BLaER1 treated with 17β-estradiol and CSF1 and Interleukin-3, amounts not matched to agents 10 nM and 100 nM (cell line): ENCODE results near the gene PIK3AP1.

ENCODE experiments used
- H3K27ac ChIP-seq, 11 experiments: shearing (Covaris generic); formaldehyde crosslinking; 2 replicates each; pipeline ENCODE4 v1.8.1; 2022
- H3K27me3 ChIP-seq, 11 experiments: shearing (Covaris generic); formaldehyde crosslinking; 2 replicates each; pipeline ENCODE4 v1.8.1; 2022
- H3K36me3 ChIP-seq, 11 experiments: shearing (Covaris generic); formaldehyde crosslinking; 2 replicates each; pipeline ENCODE4 v1.8.1; 2022
- H3K4me1 ChIP-seq, 10 experiments: shearing (Covaris generic); formaldehyde crosslinking; 2 replicates each; pipeline ENCODE4 v1.8.1; 2022
- H3K4me2 ChIP-seq, 11 experiments: shearing (Covaris generic); formaldehyde crosslinking; 2 replicates each; pipeline ENCODE4 v1.8.1; 2022
- H3K4me3 ChIP-seq, 10 experiments: shearing (Covaris generic); formaldehyde crosslinking; 2 replicates each; pipeline ENCODE4 v1.8.1; 2022
- H3K9ac ChIP-seq, 11 experiments: shearing (Covaris generic); formaldehyde crosslinking; 2 replicates each; pipeline ENCODE4 v1.8.1; 2022
- H3K9me3 ChIP-seq, 11 experiments: shearing (Covaris generic); formaldehyde crosslinking; replicated peaks in 1 of 11; 2 replicates each; pipeline ENCODE4 v1.8.1; 2022
- H4K20me1 ChIP-seq, 11 experiments: shearing (Covaris generic); formaldehyde crosslinking; 2 replicates each; pipeline ENCODE4 v1.8.1; 2022
- Cebpa-rat ChIP-seq, 11 experiments: shearing (Covaris generic); IDR thresholded peaks; 2 replicates each; pipeline ENCODE4 v1.8.1; 2022

PIK3AP1 gene

GRCh38 chr10:96672481-96673175 is 47.7 kb downstream of the PIK3AP1 start:
- peak overlapping the region in 10 of 11 experiments; percentile 75 to 85 (median 81); a peak in 21 of 22 replicates for H3K9ac ChIP-seq
- peak overlapping the region in 5 of 10 experiments; percentile 25 to 53 (median 48); a peak in 4 of 20 replicates for H3K4me3 ChIP-seq
- H3K4me1 ChIP-seq, result peaks cover 92 to 100% (median 97%) of the 10 kb centered on the region in 10 experiments

GRCh38 chr10:96671211-96671890 is 49.0 kb downstream of the PIK3AP1 start:
- Histone ChIP-seq H3K9ac (peak overlapping the region in 7 of 11 experiments; percentile 8 to 51 (median 34); a peak in 9 of 22 replicates), H4K20me1 (peaks cover 5 to 100% (median 80%) of the 10 kb centered on the region in 11 experiments; a peak in 19 of 22 replicates), H3K4me2 (peak overlapping the region; percentile 40 to 94 (median 80)), H3K4me3 (no peak overlapping the region), H3K27ac (peak overlapping the region; percentile 34 to 95 (median 93); a peak in 21 of 22 replicates), H3K9me3 (no peaks in the 10 kb centered on the region), H3K27me3 (no peaks in the 10 kb centered on the region), H3K4me1 (peaks cover 88 to 100% (median 97%) of the 10 kb centered on the region in 10 experiments), H3K36me3 (peaks cover 52 to 88% (median 72%) of the 10 kb centered on the region in 11 experiments)
- TF ChIP-seq Cebpa-rat (IDR thresholded peaks at IDR 0.05), result no peak

More at GRCh38 chr10:96672481-96673175, 47.7 kb downstream of the PIK3AP1 start:
- H3K27ac ChIP-seq, result peak overlapping the region; percentile 86 to 95 (median 93)
- H3K4me2 ChIP-seq, result peak overlapping the region; percentile 66 to 94 (median 80)
- peaks cover 46 to 88% (median 72%) of the 10 kb centered on the region in 11 experiments for H3K36me3 ChIP-seq
- no peak for TF ChIP-seq Cebpa-rat (IDR thresholded peaks at IDR 0.05)
- H3K9me3 ChIP-seq, result no peaks in the 10 kb centered on the region
- peaks cover 0 to 100% (median 80%) of the 10 kb centered on the region in 11 experiments; a peak in 14 of 22 replicates for H4K20me1 ChIP-seq
- no peaks in the 10 kb centered on the region for H3K27me3 ChIP-seq

DNA sequence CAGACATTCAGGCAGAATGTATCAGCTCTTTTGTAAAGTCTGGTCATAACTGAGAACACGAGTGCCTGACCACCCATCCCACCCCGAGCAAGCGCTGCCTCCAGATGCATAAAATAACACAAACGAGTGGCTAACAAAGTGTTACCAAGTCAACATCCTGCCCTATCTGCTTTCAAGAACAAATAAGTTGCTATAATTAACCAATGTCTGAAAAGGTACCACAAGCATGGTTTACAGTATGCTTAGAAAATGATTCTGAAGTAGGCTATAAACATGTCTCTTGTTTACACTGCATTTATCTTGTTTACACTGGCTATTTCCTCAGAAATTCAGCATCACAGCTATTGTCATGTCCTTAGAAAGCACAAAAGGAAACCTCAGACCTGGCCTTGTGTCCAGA is 49.5 kb downstream of the PIK3AP1 start:
- H3K9me3 ChIP-seq, result no peaks in the 10 kb centered on the region
- TF ChIP-seq Cebpa-rat (IDR thresholded peaks at IDR 0.05), result no peak
- peaks cover 88 to 100% (median 96%) of the 10 kb centered on the region in 10 experiments for H3K4me1 ChIP-seq
- H3K4me2 ChIP-seq, result peak overlapping the region; percentile 40 to 94 (median 80); a peak in 21 of 22 replicates
- no peak overlapping the region for H3K4me3 ChIP-seq
- no peaks in the 10 kb centered on the region for H3K27me3 ChIP-seq
- H4K20me1 ChIP-seq, result peaks cover 5 to 100% (median 80%) of the 10 kb centered on the region in 11 experiments; a peak in 19 of 22 replicates
- H3K36me3 ChIP-seq, result peaks cover 51 to 88% (median 72%) of the 10 kb centered on the region in 11 experiments
- peak overlapping the region; percentile 34 to 95 (median 93) for H3K27ac ChIP-seq
- H3K9ac ChIP-seq, result peak overlapping the region in 7 of 11 experiments; percentile 8 to 51 (median 34); a peak in 9 of 22 replicates

DNA sequence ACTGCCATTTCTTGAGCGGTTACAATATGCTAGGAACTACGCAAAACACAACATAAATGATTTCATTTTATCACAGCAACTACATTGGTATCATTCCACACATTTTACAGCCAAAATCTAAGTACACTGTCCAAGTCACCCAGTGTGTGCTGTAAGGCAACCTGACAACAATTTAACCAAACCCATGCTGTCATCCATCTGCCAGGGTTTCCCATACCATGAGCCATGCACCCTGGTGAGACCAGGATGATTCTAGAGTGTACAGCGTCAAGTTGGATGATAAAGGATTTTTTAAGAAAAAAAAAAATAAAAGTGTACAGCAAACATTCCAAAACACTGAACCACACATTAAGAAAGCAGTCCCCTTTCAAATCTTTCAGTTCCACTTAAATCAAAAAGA is 52.9 kb downstream of the PIK3AP1 start:
- peaks cover 57 to 98% (median 87%) of the 10 kb centered on the region in 11 experiments for H3K36me3 ChIP-seq
- H3K4me3 ChIP-seq, result no peak overlapping the region
- H3K9me3 ChIP-seq, result peaks cover 0 to 7% (median 0%) of the 10 kb centered on the region in 11 experiments; a peak in 3 of 22 replicates
- peaks cover 5 to 98% (median 93%) of the 10 kb centered on the region in 11 experiments; a peak in 19 of 22 replicates for H4K20me1 ChIP-seq
- peak overlapping the region in 9 of 11 experiments; percentile 41 to 88 (median 62); a peak in 13 of 22 replicates for H3K4me2 ChIP-seq
- no peak overlapping the region for H3K9ac ChIP-seq
- H3K4me1 ChIP-seq, result peaks cover 76 to 98% (median 87%) of the 10 kb centered on the region in 10 experiments
- no peaks in the 10 kb centered on the region for H3K27me3 ChIP-seq
- no peak for TF ChIP-seq Cebpa-rat (IDR thresholded peaks at IDR 0.05)
- H3K27ac ChIP-seq, result peak overlapping the region in 7 of 11 experiments; percentile 15 to 52 (median 34); a peak in 9 of 22 replicates

DNA sequence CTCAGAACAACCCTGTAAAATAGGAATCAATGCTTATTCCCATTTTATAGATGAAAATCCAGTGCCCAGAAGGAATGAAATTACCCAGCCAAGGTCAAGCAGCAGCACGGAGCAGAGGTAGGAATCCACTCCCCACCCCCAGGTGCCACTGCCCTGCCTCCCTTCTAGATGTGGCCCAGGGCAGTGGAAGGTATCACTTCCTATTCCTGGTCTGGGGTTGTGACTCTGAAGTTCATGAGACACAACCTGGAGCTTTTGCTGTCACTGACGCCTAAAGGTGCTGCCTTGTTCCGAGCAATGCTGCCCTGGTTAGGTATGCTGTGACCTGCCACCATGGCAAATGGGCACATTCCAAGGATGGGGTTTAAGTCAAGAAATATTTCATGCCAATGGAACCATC is 53.6 kb downstream of the PIK3AP1 start:
- H3K27me3 ChIP-seq, result no peaks in the 10 kb centered on the region
- peaks cover 70 to 98% (median 81%) of the 10 kb centered on the region in 10 experiments for H3K4me1 ChIP-seq
- H3K36me3 ChIP-seq, result peaks cover 56 to 98% (median 83%) of the 10 kb centered on the region in 11 experiments
- TF ChIP-seq Cebpa-rat (IDR thresholded peaks at IDR 0.05), result no peak
- H3K4me2 ChIP-seq, result peak overlapping the region; percentile 5 to 88 (median 50); a peak in 20 of 22 replicates
- peaks cover 0 to 7% (median 0%) of the 10 kb centered on the region in 11 experiments; a peak in 3 of 22 replicates for H3K9me3 ChIP-seq
- no peak overlapping the region for H3K4me3 ChIP-seq
- peaks cover 5 to 98% (median 95%) of the 10 kb centered on the region in 11 experiments; a peak in 19 of 22 replicates for H4K20me1 ChIP-seq
- H3K27ac ChIP-seq, result peak overlapping the region in 7 of 11 experiments; percentile 15 to 52 (median 34); a peak in 12 of 22 replicates
- no peak overlapping the region for H3K9ac ChIP-seq

DNA sequence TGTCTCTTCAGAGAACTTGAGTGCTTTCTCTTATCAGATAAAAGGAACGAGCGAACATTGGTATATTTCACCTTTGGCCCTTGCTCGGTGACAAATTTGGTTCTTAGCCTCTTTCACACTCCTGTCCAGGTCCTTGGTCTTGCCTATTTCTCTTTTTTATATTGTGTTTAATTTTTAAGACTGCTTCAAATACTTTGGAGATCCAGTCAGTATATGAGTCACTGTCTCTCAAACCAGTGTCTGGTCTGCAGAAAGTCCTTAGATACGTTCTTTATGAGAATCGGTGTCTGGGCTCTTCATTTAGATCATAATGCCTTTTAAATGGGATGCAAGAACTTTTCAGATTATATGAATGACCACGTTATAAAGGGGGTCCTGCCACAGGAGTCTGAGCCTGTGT is 55.0 kb downstream of the PIK3AP1 start:
- Histone ChIP-seq H4K20me1 (peaks cover 5 to 98% (median 95%) of the 10 kb centered on the region in 11 experiments; a peak in 19 of 22 replicates), H3K9me3 (peaks cover 0 to 11% (median 0%) of the 10 kb centered on the region in 11 experiments; a peak in 4 of 22 replicates), H3K9ac (peak overlapping the region in 7 of 11 experiments; percentile 4 to 53 (median 31); a peak in 7 of 22 replicates), H3K36me3 (peaks cover 60 to 98% (median 85%) of the 10 kb centered on the region in 11 experiments), H3K27me3 (no peaks in the 10 kb centered on the region), H3K4me3 (no peak overlapping the region), H3K27ac (peak overlapping the region in 10 of 11 experiments; percentile 12 to 61 (median 50); a peak in 19 of 22 replicates), H3K4me2 (peak overlapping the region; percentile 57 to 91 (median 78)), H3K4me1 (peaks cover 56 to 98% (median 81%) of the 10 kb centered on the region in 10 experiments)
- no peak for TF ChIP-seq Cebpa-rat (IDR thresholded peaks at IDR 0.05)

DNA sequence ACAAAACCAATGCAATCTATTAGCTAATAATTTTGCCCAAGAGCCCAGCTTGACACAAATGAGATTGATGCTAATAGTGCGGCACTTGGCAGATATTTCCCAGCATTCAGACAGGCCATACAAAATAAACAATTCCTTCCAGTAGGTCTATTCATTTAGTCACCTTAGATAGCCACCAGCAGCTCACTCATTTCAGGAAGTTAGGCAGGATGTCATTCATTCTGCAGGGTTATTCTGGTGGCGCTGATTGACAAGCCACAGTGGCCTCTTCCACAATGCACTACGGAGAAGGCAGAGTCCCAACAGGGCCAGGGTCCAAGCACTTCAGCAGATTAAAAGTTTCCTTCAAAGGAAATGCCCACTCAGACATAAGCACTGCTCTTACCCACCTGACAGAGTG is 55.8 kb downstream of the PIK3AP1 start:
- peak overlapping the region; percentile 57 to 91 (median 78) for H3K4me2 ChIP-seq
- H3K4me3 ChIP-seq, result peak overlapping the region in 3 of 10 experiments; percentile 5 to 23 (median 14); a peak in 2 of 20 replicates
- no peaks in the 10 kb centered on the region for H3K27me3 ChIP-seq
- peak overlapping the region in 9 of 11 experiments; percentile 26 to 61 (median 51); a peak in 17 of 22 replicates for H3K27ac ChIP-seq
- peak overlapping the region in 7 of 11 experiments; percentile 20 to 53 (median 31); a peak in 10 of 22 replicates for H3K9ac ChIP-seq
- peaks cover 55 to 98% (median 79%) of the 10 kb centered on the region in 10 experiments for H3K4me1 ChIP-seq
- H3K36me3 ChIP-seq, result peaks cover 54 to 96% (median 79%) of the 10 kb centered on the region in 11 experiments
- TF ChIP-seq Cebpa-rat (IDR thresholded peaks at IDR 0.05), result no peak
- H4K20me1 ChIP-seq, result peaks cover 5 to 97% (median 95%) of the 10 kb centered on the region in 11 experiments; a peak in 19 of 22 replicates
- H3K9me3 ChIP-seq, result peaks cover 0 to 11% (median 0%) of the 10 kb centered on the region in 11 experiments; a peak in 4 of 22 replicates

- no peak overlapping the region for H3K4me3 ChIP-seq
- H3K36me3 ChIP-seq, result peaks cover 46 to 96% (median 76%) of the 10 kb centered on the region in 11 experiments
- H3K27me3 ChIP-seq, result no peaks in the 10 kb centered on the region
- no peak for TF ChIP-seq Cebpa-rat (IDR thresholded peaks at IDR 0.05)
- H3K9me3 ChIP-seq, result peaks cover 0 to 11% (median 0%) of the 10 kb centered on the region in 11 experiments; a peak in 4 of 22 replicates
- peak overlapping the region in 10 of 11 experiments; percentile 57 to 91 (median 78); a peak in 15 of 22 replicates for H3K4me2 ChIP-seq
- H4K20me1 ChIP-seq, result peaks cover 5 to 97% (median 95%) of the 10 kb centered on the region in 11 experiments; a peak in 19 of 22 replicates
- peak overlapping the region in 3 of 11 experiments; percentile 10 to 37 (median 23); a peak in 2 of 22 replicates for H3K9ac ChIP-seq
- H3K4me1 ChIP-seq, result peaks cover 55 to 98% (median 79%) of the 10 kb centered on the region in 10 experiments
- peak overlapping the region in 9 of 11 experiments; percentile 10 to 61 (median 48); a peak in 12 of 22 replicates for H3K27ac ChIP-seq
Measured at GRCh38 chr10:96663797-96664196, 56.5 kb downstream of the PIK3AP1 start.
